Measurements from ENCODE around the gene HSD17B11.
"Not testable (repeated sequence)": the region's sequence is repeated elsewhere in the genome, so short reads cannot be mapped to it uniquely, and the experiment has no call there.

DNA sequence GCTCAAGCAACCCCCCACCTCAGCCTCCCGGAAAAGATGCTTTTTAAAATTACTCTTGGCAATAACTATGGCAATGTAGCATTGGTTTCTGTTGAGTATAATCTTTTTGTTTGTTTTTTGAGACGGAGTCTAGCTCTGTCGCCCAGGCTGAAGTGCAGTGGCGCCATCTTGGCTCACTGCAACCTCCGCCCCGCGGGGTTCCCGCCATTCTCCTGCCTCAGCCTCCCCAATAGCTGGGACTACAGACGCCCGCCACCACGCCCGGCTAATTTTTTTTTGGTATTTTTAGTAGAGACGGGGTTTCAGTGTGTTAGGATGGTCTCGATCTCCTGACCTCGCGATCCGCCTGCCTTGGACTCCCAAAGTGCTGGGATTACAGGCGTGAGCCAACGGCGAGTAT is 933 bp downstream of the HSD17B11 start:
- not testable (repeated sequence) for TF ChIP-seq CTCF, POLR2A (IDR thresholded peaks at IDR 0.05)

Data from body of pancreas (tissue), 4 donors.